ENCODE results near the gene FIBCD1. TPM values are rescaled to one million over a fixed set of nuclear protein-coding genes. Genes with fewer than 3 reads are reported as not detected.

FIBCD1 gene
- total RNA-seq, 1 experiment from 2014 or later: 6.6 TPM

DNA sequence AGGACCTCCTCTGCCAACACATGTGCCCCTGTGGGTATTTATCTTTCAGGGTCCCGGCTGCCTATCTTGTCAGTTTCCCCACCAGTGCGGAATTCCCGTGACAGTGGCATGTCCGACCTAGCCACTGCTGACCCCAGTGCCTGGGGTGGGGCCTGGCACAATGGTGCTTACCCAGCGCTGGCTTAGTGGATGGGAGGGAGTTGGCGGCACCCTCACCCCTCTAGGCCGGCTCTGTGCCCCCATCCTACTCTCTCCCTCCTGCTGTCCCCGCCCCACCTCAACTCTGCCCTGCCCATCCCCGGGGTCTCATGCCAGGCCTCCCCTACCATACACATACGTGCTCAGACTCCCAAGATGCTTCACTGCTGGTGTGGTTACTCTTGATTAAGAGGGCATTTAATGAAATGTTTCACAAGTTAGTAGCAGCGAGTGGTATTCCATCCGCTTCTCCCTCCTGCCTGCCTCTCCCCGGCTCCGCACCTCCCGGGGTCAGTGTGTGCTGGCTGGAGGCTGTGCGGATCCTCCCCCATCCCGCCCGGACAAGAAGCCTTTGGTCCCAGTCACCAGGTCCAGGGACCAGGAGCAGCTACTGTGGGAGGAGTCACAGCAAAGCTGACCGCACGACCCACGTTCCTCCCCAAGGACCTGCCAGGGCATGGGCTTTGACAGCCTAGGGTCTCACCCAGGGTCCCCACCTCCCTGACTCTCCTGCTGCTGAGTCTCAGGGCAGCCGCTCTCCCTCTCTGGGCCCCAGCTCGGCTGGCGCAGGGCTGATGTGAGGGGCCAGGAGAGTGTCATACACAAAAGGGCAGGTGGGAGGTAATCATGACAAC lies 32.9 kb downstream of the FIBCD1 start:
- ATAC-seq (no peak), DNase-seq (ENCODE audit: low spot score) (no peak)
- ChIA-PET POLR2A (no interaction called here), CTCF (interaction anchor here (1.5 kb wide), 1 partner anchor 26 kb away, joined by 4 read pairs; no protein-coding TSS in a partner anchor)
- no peak for TF ChIP-seq ZNF219 (CRISPR knock-in tag; IDR thresholded peaks at IDR 0.05; ENCODE audit: borderline replicate concordance)
- TF ChIP-seq, protein P1, sequence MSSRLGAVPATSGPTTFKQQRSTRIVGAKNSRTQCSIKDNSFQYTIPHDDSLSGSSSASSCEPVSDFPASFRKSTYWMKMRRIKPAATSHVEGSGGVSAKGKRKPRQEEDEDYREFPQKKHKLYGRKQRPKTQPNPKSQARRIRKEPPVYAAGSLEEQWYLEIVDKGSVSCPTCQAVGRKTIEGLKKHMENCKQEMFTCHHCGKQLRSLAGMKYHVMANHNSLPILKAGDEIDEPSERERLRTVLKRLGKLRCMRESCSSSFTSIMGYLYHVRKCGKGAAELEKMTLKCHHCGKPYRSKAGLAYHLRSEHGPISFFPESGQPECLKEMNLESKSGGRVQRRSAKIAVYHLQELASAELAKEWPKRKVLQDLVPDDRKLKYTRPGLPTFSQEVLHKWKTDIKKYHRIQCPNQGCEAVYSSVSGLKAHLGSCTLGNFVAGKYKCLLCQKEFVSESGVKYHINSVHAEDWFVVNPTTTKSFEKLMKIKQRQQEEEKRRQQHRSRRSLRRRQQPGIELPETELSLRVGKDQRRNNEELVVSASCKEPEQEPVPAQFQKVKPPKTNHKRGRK (CRISPR knock-in tag; IDR thresholded peaks at IDR 0.05; ENCODE audit: borderline replicate concordance): no peak
- TF ChIP-seq, protein P2, sequence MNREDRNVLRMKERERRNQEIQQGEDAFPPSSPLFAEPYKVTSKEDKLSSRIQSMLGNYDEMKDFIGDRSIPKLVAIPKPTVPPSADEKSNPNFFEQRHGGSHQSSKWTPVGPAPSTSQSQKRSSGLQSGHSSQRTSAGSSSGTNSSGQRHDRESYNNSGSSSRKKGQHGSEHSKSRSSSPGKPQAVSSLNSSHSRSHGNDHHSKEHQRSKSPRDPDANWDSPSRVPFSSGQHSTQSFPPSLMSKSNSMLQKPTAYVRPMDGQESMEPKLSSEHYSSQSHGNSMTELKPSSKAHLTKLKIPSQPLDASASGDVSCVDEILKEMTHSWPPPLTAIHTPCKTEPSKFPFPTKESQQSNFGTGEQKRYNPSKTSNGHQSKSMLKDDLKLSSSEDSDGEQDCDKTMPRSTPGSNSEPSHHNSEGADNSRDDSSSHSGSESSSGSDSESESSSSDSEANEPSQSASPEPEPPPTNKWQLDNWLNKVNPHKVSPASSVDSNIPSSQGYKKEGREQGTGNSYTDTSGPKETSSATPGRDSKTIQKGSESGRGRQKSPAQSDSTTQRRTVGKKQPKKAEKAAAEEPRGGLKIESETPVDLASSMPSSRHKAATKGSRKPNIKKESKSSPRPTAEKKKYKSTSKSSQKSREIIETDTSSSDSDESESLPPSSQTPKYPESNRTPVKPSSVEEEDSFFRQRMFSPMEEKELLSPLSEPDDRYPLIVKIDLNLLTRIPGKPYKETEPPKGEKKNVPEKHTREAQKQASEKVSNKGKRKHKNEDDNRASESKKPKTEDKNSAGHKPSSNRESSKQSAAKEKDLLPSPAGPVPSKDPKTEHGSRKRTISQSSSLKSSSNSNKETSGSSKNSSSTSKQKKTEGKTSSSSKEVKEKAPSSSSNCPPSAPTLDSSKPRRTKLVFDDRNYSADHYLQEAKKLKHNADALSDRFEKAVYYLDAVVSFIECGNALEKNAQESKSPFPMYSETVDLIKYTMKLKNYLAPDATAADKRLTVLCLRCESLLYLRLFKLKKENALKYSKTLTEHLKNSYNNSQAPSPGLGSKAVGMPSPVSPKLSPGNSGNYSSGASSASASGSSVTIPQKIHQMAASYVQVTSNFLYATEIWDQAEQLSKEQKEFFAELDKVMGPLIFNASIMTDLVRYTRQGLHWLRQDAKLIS (CRISPR knock-in tag; IDR thresholded peaks at IDR 0.05; ENCODE audit: borderline replicate concordance): no peak
- TF ChIP-seq ZNF232 (CRISPR knock-in tag; IDR thresholded peaks at IDR 0.05): no peak
- no peak for TF ChIP-seq NFE2L1 (CRISPR knock-in tag; IDR thresholded peaks at IDR 0.05)
- TF ChIP-seq, protein P3, sequence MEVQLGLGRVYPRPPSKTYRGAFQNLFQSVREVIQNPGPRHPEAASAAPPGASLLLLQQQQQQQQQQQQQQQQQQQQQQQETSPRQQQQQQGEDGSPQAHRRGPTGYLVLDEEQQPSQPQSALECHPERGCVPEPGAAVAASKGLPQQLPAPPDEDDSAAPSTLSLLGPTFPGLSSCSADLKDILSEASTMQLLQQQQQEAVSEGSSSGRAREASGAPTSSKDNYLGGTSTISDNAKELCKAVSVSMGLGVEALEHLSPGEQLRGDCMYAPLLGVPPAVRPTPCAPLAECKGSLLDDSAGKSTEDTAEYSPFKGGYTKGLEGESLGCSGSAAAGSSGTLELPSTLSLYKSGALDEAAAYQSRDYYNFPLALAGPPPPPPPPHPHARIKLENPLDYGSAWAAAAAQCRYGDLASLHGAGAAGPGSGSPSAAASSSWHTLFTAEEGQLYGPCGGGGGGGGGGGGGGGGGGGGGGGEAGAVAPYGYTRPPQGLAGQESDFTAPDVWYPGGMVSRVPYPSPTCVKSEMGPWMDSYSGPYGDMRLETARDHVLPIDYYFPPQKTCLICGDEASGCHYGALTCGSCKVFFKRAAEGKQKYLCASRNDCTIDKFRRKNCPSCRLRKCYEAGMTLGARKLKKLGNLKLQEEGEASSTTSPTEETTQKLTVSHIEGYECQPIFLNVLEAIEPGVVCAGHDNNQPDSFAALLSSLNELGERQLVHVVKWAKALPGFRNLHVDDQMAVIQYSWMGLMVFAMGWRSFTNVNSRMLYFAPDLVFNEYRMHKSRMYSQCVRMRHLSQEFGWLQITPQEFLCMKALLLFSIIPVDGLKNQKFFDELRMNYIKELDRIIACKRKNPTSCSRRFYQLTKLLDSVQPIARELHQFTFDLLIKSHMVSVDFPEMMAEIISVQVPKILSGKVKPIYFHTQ (CRISPR knock-in tag; IDR thresholded peaks at IDR 0.05): no peak
- no peak for TF ChIP-seq FOXK1 (CRISPR knock-in tag; IDR thresholded peaks at IDR 0.05)
- TF ChIP-seq, protein P4, sequence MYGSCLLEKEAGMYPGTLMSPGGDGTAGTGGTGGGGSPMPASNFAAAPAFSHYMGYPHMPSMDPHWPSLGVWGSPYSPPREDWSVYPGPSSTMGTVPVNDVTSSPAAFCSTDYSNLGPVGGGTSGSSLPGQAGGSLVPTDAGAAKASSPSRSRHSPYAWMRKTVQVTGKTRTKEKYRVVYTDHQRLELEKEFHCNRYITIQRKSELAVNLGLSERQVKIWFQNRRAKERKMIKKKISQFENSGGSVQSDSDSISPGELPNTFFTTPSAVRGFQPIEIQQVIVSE (CRISPR knock-in tag; IDR thresholded peaks at IDR 0.05; ENCODE audit: borderline replicate concordance): no peak
- TF ChIP-seq ZNF263 (CRISPR knock-in tag; IDR thresholded peaks at IDR 0.05; ENCODE audit: low read depth): no peak
- TF ChIP-seq, protein P5, sequence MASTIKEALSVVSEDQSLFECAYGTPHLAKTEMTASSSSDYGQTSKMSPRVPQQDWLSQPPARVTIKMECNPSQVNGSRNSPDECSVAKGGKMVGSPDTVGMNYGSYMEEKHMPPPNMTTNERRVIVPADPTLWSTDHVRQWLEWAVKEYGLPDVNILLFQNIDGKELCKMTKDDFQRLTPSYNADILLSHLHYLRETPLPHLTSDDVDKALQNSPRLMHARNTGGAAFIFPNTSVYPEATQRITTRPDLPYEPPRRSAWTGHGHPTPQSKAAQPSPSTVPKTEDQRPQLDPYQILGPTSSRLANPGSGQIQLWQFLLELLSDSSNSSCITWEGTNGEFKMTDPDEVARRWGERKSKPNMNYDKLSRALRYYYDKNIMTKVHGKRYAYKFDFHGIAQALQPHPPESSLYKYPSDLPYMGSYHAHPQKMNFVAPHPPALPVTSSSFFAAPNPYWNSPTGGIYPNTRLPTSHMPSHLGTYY (CRISPR knock-in tag; IDR thresholded peaks at IDR 0.05): no peak
- TF ChIP-seq, protein P6, sequence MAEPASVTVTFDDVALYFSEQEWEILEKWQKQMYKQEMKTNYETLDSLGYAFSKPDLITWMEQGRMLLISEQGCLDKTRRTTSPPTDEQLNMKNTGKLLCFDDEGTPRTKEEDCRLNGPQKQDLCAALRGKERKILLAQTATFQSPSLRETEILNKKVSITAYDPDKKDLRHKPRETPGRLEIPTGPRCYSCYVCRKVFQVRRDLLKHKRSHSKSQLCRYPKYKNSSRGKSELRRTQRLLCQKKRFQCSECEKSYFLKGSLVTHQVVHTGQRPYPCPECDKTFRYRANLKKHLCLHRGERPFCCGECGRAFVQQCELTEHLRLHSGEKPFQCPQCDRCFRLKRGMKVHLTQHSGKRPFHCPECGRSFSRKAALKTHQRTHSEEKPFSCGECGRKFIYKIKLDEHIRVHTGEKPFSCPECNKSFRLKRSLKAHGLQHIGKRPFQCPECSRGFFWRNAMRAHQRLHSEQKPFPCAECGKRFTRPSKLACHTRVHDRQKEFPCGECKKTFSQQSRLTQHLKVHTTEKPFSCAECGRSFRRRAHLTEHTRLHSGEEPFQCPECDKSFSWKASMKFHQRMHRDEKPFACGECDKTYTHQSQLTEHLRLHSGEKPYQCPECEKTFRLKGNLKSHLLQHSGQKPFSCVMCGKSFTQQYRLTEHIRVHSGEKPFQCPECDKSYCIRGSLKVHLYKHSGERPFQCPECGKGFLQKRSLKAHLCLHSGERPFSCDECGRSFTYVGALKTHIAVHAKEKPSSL (CRISPR knock-in tag; conservative IDR thresholded peaks at IDR 0.05): no peak
- no peak for TF ChIP-seq KAT7 (CRISPR knock-in tag; IDR thresholded peaks at IDR 0.05; ENCODE audit: borderline replicate concordance)
- no peak for TF ChIP-seq RELA (CRISPR knock-in tag; IDR thresholded peaks at IDR 0.05; ENCODE audit: borderline replicate concordance)
- TF ChIP-seq, protein P7, sequence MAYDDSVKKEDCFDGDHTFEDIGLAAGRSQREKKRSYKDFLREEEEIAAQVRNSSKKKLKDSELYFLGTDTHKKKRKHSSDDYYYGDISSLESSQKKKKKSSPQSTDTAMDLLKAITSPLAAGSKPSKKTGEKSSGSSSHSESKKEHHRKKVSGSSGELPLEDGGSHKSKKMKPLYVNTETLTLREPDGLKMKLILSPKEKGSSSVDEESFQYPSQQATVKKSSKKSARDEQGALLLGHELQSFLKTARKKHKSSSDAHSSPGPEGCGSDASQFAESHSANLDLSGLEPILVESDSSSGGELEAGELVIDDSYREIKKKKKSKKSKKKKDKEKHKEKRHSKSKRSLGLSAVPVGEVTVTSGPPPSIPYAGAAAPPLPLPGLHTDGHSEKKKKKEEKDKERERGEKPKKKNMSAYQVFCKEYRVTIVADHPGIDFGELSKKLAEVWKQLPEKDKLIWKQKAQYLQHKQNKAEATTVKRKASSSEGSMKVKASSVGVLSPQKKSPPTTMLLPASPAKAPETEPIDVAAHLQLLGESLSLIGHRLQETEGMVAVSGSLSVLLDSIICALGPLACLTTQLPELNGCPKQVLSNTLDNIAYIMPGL (CRISPR knock-in tag; IDR thresholded peaks at IDR 0.05): no peak
- Mint-ChIP-seq H3K9me3 (no peaks in the 10 kb centered on the region), H3K36me3 (no peaks in the 10 kb centered on the region), H3K27ac (no peak overlapping the region), H3K27me3 (ENCODE audit: low read depth) (no peaks in the 10 kb centered on the region), H3K4me1 (no peaks in the 10 kb centered on the region), H3K4me3 (no peak overlapping the region)
